ENCODE measurements around the gene CCDC88C. TPM values are rescaled to one million over a fixed set of nuclear protein-coding genes. Genes with fewer than 3 reads are reported as not detected.
"Not testable (repeated sequence)": the region's sequence is repeated elsewhere in the genome, so short reads cannot be mapped to it uniquely, and the experiment has no call there.

Gene CCDC88C
- total RNA-seq, 1 donor from 2014 or later: 8.4 TPM

GRCh38 chr14:91270188-91270587 lies 147.4 kb downstream of the CCDC88C start:
- DNase-seq (ENCODE audit: low spot score): no peak

DNA sequence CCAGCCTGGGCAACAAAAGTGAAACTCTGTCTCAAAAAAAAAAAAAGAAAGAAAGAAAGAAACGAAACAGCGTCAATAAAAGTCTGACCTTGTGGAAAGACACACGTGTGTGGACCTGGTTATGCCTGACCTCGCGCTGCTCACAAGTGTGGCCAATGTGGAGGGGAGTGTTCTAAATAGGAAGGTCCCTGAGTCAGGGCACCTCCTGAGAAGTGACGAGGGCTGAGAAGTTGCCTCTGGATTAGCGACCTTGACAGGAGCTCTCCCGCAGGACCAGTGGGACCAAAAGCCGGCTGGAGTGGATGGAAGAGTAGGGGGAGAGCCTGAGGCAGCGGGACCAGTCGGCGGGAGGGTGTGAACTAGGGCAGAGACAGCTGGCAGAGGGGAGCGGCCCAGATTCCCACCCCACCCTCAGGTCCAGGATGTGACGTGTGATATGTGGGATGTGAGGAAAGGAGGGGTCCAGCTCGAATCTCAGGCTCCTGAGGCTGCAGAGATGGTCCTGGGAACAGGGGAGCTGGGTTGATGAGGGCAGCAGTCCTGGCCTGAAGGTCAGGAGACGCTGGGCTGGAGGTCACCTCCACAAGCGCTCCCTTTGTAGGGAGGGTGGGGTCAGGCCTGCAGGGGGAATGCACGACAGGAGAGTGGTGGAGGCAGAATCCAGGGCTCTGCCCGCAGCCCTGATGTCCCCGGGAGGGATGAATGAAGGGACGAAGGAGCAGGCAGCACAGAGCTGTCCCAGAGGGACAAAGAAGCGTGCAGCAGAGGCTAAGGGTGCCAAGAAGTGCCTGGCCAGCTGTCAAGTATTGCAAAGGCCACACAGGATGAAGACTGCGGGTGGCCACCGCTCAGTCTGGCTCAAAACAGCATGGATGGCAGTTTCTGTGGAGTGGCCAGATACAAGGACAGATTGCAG lies 148.3 kb downstream of the CCDC88C start:
- no peak for DNase-seq (ENCODE audit: low spot score)

- DNase-seq (ENCODE audit: low spot score): no peak
Measured at GRCh38 chr14:91267965-91268437, 149.6 kb downstream of the CCDC88C start.

DNA sequence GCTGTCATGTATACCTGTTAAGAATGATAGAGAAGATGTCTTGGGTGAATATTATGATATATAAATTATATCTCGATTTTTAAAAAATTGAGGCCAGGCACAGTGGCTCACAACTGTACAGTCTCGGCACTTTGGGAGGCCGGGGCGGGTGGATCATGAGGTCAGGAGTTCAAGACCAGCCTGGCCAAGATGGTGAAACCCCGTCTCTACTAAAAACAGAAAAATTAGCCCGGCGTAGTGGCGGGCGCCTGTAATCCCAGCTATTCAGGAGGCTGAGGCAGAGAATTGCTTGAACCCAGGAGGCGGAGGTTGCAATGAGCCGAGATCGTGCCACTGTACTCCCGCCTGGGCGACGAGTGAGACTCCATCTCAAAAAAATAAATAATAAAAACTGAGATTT lies 151.3 kb downstream of the CCDC88C start:
- not testable (repeated sequence) for DNase-seq (ENCODE audit: low spot score)

- no peak for DNase-seq (ENCODE audit: low spot score)
Measured at GRCh38 chr14:91265404-91265803, 152.2 kb downstream of the CCDC88C start.

DNA sequence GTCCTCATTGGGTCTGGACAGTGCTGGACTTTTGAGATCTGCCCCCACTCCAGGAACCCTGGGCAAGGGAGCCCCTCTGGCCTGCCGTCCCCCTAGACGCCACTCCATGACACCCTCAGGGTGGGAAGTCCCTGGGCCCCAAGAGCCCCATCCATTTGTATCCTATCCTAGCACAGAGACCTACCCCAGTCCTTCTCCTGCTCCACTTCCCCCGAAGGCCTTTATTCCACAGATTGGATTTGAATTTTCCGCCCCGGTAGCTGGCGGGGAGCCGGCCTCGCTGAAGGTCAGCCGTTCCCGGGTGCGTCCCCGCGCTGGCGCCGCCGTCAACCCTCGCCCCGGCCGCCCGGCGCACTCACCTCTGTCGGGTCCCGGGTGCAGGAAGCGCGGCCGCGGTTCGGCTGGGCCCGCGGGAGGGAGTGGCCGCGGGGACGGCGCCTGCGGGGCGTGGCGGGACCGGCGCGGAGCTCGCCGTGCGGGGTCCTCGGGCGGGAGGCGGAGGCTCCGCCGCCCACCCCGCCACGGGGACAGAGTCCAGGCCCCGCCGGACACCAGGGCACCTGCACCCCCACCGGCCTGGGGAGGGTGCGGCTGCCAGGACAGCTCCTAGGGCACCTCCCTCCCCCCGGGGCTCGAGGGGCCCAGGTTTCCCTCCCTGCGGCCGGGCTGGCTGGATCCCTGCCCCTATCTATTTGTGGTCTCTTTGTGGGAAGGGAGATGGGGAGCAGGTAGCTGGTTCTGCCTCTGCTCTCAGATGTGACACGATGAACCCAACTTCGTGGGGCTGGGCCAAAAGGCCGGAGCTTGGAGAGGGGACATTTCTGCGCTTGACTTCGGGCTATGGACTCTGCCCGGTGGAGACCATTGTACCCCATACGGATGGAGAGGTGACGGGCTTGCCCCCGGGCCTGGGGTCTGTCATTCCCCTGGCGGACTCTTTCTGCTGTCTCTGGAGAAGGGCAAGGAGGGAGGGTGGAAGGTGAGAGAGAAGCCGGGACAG lies 153.2 kb downstream of the CCDC88C start:
- no peak for DNase-seq (ENCODE audit: low spot score)

DNA sequence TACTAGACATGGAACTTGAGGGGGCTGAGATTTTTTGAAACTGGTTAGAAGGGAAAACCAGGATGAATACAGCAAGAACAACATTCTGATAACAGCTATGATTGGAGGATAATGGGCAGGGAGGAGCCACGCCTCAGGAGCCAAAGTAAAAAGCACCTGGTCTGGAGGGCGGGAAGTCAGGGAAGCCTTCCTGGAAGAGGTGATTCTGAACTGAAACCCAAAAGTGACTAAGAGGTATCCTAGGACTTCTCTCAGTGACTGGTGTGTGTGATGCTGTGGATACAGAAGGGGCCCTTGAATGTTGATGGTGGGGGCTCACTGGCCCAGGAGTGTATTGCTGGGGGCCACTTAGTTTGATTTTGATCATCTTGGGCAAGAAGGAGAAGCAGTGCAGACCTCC lies 154.3 kb downstream of the CCDC88C start:
- no peak for DNase-seq (ENCODE audit: low spot score)

DNA sequence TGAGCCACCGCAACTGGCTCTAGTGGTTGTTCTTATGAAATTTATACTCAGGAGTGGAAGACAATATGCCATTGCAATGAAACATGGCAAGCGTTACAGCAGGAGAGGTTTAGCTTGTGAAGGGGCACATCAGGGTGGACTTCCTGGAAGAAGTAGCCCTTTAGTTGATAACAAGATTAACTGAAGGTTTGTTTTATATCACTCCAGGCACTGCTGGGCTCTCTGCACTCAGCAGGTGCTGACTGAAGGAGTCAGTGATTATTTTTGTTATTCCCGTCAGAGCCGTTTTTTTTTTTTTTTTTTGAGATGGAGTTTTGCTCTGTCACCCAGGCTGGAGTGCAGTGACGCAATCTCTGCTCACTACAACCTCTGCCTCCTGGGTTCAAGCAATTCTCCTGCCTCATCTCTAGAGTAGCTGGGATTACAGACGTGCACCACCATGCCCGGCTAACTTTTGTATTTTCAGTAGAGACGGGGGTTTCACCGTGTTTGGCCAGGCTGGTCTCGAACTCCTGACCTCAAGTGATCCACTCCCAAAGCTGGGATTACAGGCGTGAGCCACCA lies 155.6 kb downstream of the CCDC88C start:
- no peak for DNase-seq (ENCODE audit: low spot score)

DNA sequence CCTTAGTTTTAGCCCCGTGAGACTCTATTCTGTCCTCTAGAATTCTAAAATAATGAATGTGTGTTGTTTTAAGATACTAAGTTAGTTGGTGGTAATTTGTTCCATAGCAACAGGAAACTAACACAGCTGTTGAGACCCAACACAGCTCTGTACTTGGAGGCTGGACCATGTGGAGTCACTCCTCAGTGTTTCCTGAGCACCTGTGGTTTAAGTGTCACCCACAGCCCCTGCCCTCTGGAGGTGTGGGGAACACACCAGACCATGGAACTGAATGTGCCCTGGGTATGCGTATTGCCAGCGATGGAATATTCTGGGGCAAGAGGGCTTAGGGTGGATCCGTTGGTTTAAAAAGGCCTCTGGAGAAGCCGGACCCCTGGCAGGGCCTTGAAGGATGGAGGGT lies 156.5 kb downstream of the CCDC88C start:
- no peak for DNase-seq (ENCODE audit: low spot score)

DNA sequence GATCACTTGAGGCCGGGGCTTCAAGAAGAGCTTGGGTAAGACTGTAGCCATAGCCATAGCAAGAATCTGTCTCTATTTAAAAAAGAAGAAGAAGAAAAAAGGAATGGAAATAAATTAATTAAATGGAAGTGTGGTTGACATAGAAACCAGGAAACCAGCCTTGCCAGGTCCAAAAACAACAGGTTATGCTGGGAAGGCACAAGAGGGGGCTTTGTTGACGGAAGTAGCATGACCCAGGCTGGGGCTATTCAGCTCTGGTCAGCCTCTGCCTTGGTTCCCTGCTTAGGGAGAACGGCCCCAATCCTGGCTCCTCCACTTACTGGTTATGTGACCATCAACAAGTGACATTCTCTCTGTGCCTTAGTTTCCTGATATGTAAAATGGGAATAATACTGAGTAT lies 158.7 kb downstream of the CCDC88C start:
- no peak for DNase-seq (ENCODE audit: low spot score)

- DNase-seq (ENCODE audit: low spot score): no peak
Measured at GRCh38 chr14:91258011-91258618, 159.5 kb downstream of the CCDC88C start.

- DNase-seq (ENCODE audit: low spot score): peak; percentile 62
Measured at GRCh38 chr14:91257328-91258010, 160.2 kb downstream of the CCDC88C start.

DNA sequence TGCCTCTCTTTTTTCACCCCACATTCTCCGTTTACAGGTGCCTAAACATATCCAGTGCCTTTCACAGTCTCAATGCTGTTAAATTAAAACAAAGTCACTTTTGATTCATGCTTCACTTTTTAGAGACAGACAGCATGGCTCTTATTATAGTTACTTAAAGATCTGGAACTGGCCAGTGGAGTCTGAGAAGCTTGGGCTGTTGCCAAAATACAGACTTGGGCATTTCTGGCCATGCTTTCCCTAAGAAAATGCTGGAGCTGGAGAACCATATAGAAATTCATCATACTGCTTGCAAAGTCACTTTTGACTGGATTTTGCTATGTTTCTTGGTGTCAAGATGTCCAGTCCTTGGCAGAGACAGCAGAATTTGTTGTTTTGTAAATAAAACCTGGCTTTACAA lies 161.0 kb downstream of the CCDC88C start:
- peak; percentile 69 for DNase-seq (ENCODE audit: low spot score)

DNA sequence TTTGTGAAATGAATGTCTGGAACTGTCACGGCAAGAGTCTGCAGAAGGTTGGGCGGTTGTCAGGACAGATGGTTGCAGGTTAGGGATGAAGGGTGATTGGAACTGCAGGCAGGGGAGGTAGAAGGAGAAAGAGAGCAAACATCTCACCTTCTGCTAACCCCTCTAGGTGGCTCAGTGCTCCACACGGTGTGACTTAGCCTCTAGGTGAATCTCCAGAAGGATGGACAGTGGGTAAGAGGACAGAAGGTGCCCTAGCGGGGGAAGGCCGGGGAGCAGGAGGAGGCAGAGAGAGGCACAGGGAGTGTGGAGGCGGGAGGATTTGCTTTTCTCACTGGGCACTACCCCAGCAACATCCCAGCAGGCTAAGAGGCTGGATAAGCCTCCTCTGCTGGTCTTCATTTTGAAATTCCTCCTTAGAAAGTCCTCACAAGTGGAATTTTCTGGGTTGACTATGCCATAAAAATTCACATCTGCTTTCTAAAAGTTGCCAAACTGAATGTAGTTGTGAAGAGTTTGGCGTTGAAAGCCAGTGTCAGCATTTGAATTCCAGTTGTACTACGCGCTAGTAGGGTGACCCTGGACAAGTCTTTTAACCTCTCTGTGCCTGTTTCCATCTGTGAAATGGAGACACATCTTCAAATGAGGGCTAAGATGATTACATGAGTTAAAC lies 162.5 kb downstream of the CCDC88C start:
- DNase-seq (ENCODE audit: low spot score): peak; percentile 37

GRCh38 chr14:91254461-91254860 lies 163.2 kb downstream of the CCDC88C start:
- no peak for DNase-seq (ENCODE audit: low spot score)

DNA sequence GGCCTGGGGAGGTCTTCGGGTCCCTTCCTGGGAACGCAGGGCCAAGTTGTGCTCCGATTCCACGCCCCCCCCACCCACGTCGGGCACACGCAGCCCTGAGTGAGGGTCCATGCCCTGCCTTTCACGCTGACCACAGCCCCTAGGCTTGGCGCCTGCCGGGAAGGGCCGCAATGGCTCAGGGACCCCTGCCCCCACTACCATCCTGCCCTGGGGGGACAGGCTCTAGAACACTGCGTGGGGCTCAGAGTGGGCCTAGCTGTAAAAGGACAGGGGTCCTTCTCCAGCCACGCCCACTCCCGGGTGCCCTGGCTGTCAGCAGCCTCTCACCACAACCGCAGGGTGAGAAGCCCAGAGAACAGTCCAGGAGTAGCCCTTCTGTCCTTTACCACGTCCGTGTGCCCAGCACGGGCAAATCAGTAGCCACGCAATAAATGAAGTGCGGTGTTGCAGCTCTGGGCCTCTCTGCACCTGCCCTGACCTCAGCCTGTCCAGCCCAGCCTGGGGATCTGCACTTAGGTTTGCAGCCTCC lies 163.8 kb downstream of the CCDC88C start:
- no peak for DNase-seq (ENCODE audit: low spot score)

- no peak for DNase-seq (ENCODE audit: low spot score)
Measured at GRCh38 chr14:91252871-91253794, 164.5 kb downstream of the CCDC88C start.

GRCh38 chr14:91250912-91251311 lies 166.7 kb downstream of the CCDC88C start:
- no peak for DNase-seq (ENCODE audit: low spot score)

Data from umbilical cord (tissue), 2 donors.